Measurements from ENCODE around the gene ASB12. TPM values are rescaled to one million over a fixed set of nuclear protein-coding genes. Genes with fewer than 3 reads are reported as not detected.

Gene ASB12
- total RNA-seq, 2 donors from 2014 or later: 0.85 TPM; not detected in 1

GRCh38 chrX:64198036-64198435 lies 32.4 kb downstream of the ASB12 start:
- peaks cover 0 to 6% of the 10 kb centered on the region in 2 donors for H3K4me1 ChIP-seq

GRCh38 chrX:64196606-64197005 lies 33.8 kb downstream of the ASB12 start:
- peaks cover 0 to 6% of the 10 kb centered on the region in 2 donors for H3K4me1 ChIP-seq
- H3K9me3 ChIP-seq: no peaks in the 10 kb centered on the region
- H3K36me3 ChIP-seq: peaks cover 9% of the 10 kb centered on the region
- no peak overlapping the region for H3K4me3 ChIP-seq
- no peaks in the 10 kb centered on the region for H3K27me3 ChIP-seq
- DNase-seq (ENCODE audit: low spot score): no peak
- no peak for TF ChIP-seq CTCF (IDR thresholded peaks at IDR 0.05)
- no peak overlapping the region for H3K27ac ChIP-seq

More at GRCh38 chrX:64198036-64198435, 32.4 kb downstream of the ASB12 start:
- DNase-seq (ENCODE audit: low spot score): no peak
- Histone ChIP-seq H3K27ac (no peak overlapping the region), H3K27me3 (no peaks in the 10 kb centered on the region), H3K36me3 (no peaks in the 10 kb centered on the region), H3K4me3 (no peak overlapping the region), H3K9me3 (no peaks in the 10 kb centered on the region)
- TF ChIP-seq CTCF (IDR thresholded peaks at IDR 0.05): no peak

- no peaks in the 10 kb centered on the region for H3K27me3 ChIP-seq
- H3K4me1 ChIP-seq: peaks cover 0 to 6% of the 10 kb centered on the region in 2 donors
- H3K36me3 ChIP-seq: peaks cover 13% of the 10 kb centered on the region
- H3K27ac ChIP-seq: no peak overlapping the region
- no peak overlapping the region for H3K4me3 ChIP-seq
- no peak for DNase-seq (ENCODE audit: low spot score)
- H3K9me3 ChIP-seq: no peaks in the 10 kb centered on the region
- TF ChIP-seq CTCF (IDR thresholded peaks at IDR 0.05): no peak
Measured at GRCh38 chrX:64195862-64196261, 34.5 kb downstream of the ASB12 start.

DNA sequence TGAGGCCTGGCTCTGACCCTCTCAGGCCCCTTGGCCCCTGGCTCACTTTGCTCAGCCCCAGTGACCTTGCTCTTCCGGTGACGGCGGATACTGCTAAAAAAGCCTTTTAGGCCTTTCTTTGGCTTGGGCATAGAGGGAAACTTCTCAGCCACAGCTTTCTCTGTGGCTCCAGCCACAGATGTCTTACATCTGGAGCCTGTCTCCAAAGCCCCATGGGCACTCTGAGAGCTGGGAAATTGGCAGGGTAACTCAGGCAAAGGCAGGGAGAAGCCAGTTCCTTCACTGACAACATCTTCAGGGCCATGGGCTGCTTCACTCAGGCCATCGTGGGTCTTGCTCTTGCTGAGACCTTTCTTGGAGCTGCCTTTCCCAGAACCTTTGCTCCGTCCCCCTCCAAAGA lies 37.7 kb downstream of the ASB12 start:
- no peak for TF ChIP-seq CTCF (IDR thresholded peaks at IDR 0.05)
- Histone ChIP-seq H3K9me3 (no peaks in the 10 kb centered on the region), H3K4me1 (peaks cover 0 to 8% of the 10 kb centered on the region in 2 donors), H3K27me3 (no peaks in the 10 kb centered on the region), H3K4me3 (no peak overlapping the region), H3K27ac (no peak overlapping the region), H3K36me3 (peaks cover 13% of the 10 kb centered on the region)
- DNase-seq (ENCODE audit: low spot score): no peak

- no peaks in the 10 kb centered on the region for H3K27me3 ChIP-seq
- H3K36me3 ChIP-seq: peaks cover 13% of the 10 kb centered on the region
- no peak for DNase-seq (ENCODE audit: low spot score)
- no peaks in the 10 kb centered on the region for H3K9me3 ChIP-seq
- no peak overlapping the region for H3K27ac ChIP-seq
- no peak for TF ChIP-seq CTCF (IDR thresholded peaks at IDR 0.05)
- H3K4me1 ChIP-seq: peaks cover 0 to 14% of the 10 kb centered on the region in 2 donors
- H3K4me3 ChIP-seq: no peak overlapping the region
Measured at GRCh38 chrX:64192040-64192439, 38.4 kb downstream of the ASB12 start.

- no peaks in the 10 kb centered on the region for H3K9me3 ChIP-seq
- H3K27me3 ChIP-seq: no peaks in the 10 kb centered on the region
- H3K27ac ChIP-seq: no peak overlapping the region
- peaks cover 13% of the 10 kb centered on the region for H3K36me3 ChIP-seq
- no peak overlapping the region for H3K4me3 ChIP-seq
- peaks cover 0 to 18% of the 10 kb centered on the region in 2 donors for H3K4me1 ChIP-seq
- no peak for DNase-seq (ENCODE audit: low spot score)
- TF ChIP-seq CTCF (IDR thresholded peaks at IDR 0.05): no peak
Measured at GRCh38 chrX:64191281-64192010, 39.0 kb downstream of the ASB12 start.
